Measurements from ENCODE around the gene CXCL5.

DNA sequence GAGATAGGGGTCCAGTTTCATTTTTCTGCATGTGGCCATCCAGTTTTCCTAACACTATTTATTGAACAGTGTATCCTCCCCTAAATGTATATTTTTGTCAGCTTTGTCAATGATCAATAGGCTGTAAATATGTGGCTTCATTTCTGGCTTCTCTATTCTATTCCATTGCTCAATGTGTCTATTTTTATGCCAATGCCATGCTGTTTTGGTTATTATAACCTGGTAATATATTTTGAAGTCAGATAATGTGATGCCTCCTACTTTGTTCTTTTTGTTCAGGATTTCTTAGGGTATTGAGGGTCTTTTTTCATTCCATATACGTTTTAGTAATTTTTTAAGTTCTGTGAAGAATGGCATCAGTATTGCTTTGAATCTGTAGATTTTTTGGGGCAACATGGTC lies 48.7 kb upstream of the CXCL5 start:
- TF ChIP-seq, protein P1, sequence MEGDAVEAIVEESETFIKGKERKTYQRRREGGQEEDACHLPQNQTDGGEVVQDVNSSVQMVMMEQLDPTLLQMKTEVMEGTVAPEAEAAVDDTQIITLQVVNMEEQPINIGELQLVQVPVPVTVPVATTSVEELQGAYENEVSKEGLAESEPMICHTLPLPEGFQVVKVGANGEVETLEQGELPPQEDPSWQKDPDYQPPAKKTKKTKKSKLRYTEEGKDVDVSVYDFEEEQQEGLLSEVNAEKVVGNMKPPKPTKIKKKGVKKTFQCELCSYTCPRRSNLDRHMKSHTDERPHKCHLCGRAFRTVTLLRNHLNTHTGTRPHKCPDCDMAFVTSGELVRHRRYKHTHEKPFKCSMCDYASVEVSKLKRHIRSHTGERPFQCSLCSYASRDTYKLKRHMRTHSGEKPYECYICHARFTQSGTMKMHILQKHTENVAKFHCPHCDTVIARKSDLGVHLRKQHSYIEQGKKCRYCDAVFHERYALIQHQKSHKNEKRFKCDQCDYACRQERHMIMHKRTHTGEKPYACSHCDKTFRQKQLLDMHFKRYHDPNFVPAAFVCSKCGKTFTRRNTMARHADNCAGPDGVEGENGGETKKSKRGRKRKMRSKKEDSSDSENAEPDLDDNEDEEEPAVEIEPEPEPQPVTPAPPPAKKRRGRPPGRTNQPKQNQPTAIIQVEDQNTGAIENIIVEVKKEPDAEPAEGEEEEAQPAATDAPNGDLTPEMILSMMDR (IDR thresholded peaks at IDR 0.05; ENCODE audit: low read depth, low read length, missing input control), result no peak
- TF ChIP-seq, protein P2, sequence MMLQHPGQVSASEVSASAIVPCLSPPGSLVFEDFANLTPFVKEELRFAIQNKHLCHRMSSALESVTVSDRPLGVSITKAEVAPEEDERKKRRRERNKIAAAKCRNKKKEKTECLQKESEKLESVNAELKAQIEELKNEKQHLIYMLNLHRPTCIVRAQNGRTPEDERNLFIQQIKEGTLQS (IDR thresholded peaks at IDR 0.05), result no peak
- TF ChIP-seq RAD21 (IDR thresholded peaks at IDR 0.05) (no peak), TAF1 (conservative IDR thresholded peaks at IDR 0.05) (no peak), REST (IDR thresholded peaks at IDR 0.05) (no peak), GABPA (IDR thresholded peaks at IDR 0.05 in 1 of 2, conservative IDR thresholded peaks at IDR 0.05 in 1 of 2) (no peak), MAX (IDR thresholded peaks at IDR 0.05) (no peak), YY1 (IDR thresholded peaks at IDR 0.05) (no peak), SP1 (IDR thresholded peaks at IDR 0.05) (no peak), JUND (IDR thresholded peaks at IDR 0.05) (no peak), NR2F2 (IDR thresholded peaks at IDR 0.05) (no peak)
